GM21528 (cell line): ENCODE results near the gene C16orf87.

Source experiments
- ATAC-seq: cut with Tn5 transposase; IDR thresholded peaks from one replicate; pipeline ENCODE4 v1.9.1; 2021; ENCODE audit warnings: mild to moderate bottlenecking, moderate library complexity; ENCODE audit not compliant: unreplicated experiment, low FRiP score

C16orf87 gene

GRCh38 chr16:46763147-46763546, 67.8 kb downstream of the C16orf87 start:
- ATAC-seq: no peak

- ATAC-seq: no peak
These were observed 68.4 kb downstream of the C16orf87 start for GRCh38 chr16:46762583-46762982.

- no peak for ATAC-seq
These were observed 71.7 kb downstream of the C16orf87 start for GRCh38 chr16:46759309-46759708.

GRCh38 chr16:46757339-46758050, 73.5 kb downstream of the C16orf87 start:
- no peak for ATAC-seq

- ATAC-seq: no peak
These were observed 74.2 kb downstream of the C16orf87 start for GRCh38 chr16:46756772-46757171.

GRCh38 chr16:46753015-46753414, 78.0 kb downstream of the C16orf87 start:
- ATAC-seq: no peak

GRCh38 chr16:46751381-46751780, 79.6 kb downstream of the C16orf87 start:
- no peak for ATAC-seq

GRCh38 chr16:46748775-46749705, 81.9 kb downstream of the C16orf87 start:
- no peak for ATAC-seq

GRCh38 chr16:46747777-46748651, 83.0 kb downstream of the C16orf87 start, which contains the start of gene MYLK3:
MYLK3 (minus strand) TSS chr16:46748344; CDS start chr16:46748193, 151 bp downstream.
- no peak for ATAC-seq

GRCh38 chr16:46746821-46747776, 83.9 kb downstream of the C16orf87 start:
- ATAC-seq: no peak
